GM18498 (cell line): Measurements from ENCODE around the gene TCAF1.
"Not testable (repeated sequence)": the region's sequence is repeated elsewhere in the genome, so short reads cannot be mapped to it uniquely, and the experiment has no call there.

Experiments used
- ATAC-seq: cut with Tn5 transposase; IDR thresholded peaks from one replicate; pipeline ENCODE4 v1.9.1; 2021; ENCODE audit warnings: mild to moderate bottlenecking, moderate library complexity; ENCODE audit not compliant: unreplicated experiment

The TCAF1 gene

GRCh38 chr7:143806664-143807071 lies 95.3 kb downstream of the TCAF1 start:
- not testable (repeated sequence) for ATAC-seq
